ENCODE data around the gene DCST2. TPM values are rescaled to one million over a fixed set of nuclear protein-coding genes. Genes with fewer than 3 reads are reported as not detected.

The DCST2 gene
- total and polyA plus RNA-seq, 2 donors (not counting 3 experiments of a cell fraction or from before 2014, with no cell fraction given), result 0.29 to 0.51 TPM

- dilution Hi-C loops (cut with MboI; ENCODE audit: extremely low pct_ligation_motif_present, low sequenced_read_pairs), result no loop called here
- FAIRE-seq, result no peak
- POLR2A ChIA-PET, result no interaction called here
Measured at GRCh38 chr1:155034318-155035208, 982 bp upstream of the DCST2 start.

More at GRCh38 chr1:155034318-155035208, 982 bp upstream of the DCST2 start:
- Histone ChIP-seq H3K9ac (replicated peaks; ENCODE audit: extremely low read depth, insufficient read depth, low read length) (no peak overlapping the region), H3K4me3 (replicated peaks in 1 of 3; ENCODE audit: insufficient read depth in 1 of 3, low read depth in 1 of 3, low read length in 3 of 3) (no peak overlapping the region), H2AFZ (ENCODE audit: low read depth, low read length) (no peak overlapping the region), H3K27me3 (ENCODE audit: control insufficient read depth in 2 of 2, insufficient read depth in 2 of 2, low read length in 2 of 2) (peaks cover 0 to 5% of the 10 kb centered on the region in 2 experiments), H3K4me1 (ENCODE audit: control insufficient read depth, extremely low read depth, insufficient read depth, low read length) (peaks cover 4% of the 10 kb centered on the region), H3K79me2 (ENCODE audit: control insufficient read depth, insufficient read depth, low read length) (no peaks in the 10 kb centered on the region), H3K4me2 (ENCODE audit: insufficient read depth, low read length) (no peak overlapping the region), H3K9me3 (replicated peaks; ENCODE audit: control insufficient read depth, insufficient read depth, low read length) (no peaks in the 10 kb centered on the region), H3K27ac (ENCODE audit: insufficient read depth, low read depth, low read length) (no peak overlapping the region), H3K9me1 (replicated peaks; ENCODE audit: control insufficient read depth, extremely low read depth, insufficient read depth, low read length) (no peaks in the 10 kb centered on the region), H4K20me1 (replicated peaks; ENCODE audit: control insufficient read depth, extremely low read depth, insufficient read depth, low read length) (no peaks in the 10 kb centered on the region), H3K36me3 (ENCODE audit: control insufficient read depth in 2 of 2, extremely low read depth in 1 of 2, insufficient read depth in 2 of 2, low read length in 2 of 2) (no peaks in the 10 kb centered on the region)
- intact Hi-C loops (cut with micrococcal nuclease), result no loop called here
- BruUV-seq (replicated peaks), result no TSS peak
- DNase-seq (ENCODE audit: low read depth, low spot score), result no peak
- TF ChIP-seq POLR2AphosphoS5 (IDR thresholded peaks at IDR 0.05; ENCODE audit: insufficient read depth, low read depth, low read length) (no peak), MYC (IDR thresholded peaks at IDR 0.05; ENCODE audit: low read depth, low read length) (no peak), FOS (IDR thresholded peaks at IDR 0.05; ENCODE audit: borderline replicate concordance, insufficient read depth, low read length) (no peak), GATA2 (IDR thresholded peaks at IDR 0.05; ENCODE audit: insufficient read depth, insufficient read length, low read depth, low read length) (no peak), EZH2 (IDR thresholded peaks at IDR 0.05; ENCODE audit: borderline replicate concordance, low read depth, low read length, severe bottlenecking) (no peak), MAX (IDR thresholded peaks at IDR 0.05; ENCODE audit: insufficient read depth, insufficient read length) (no peak), CTCF (IDR thresholded peaks at IDR 0.05; ENCODE audit: extremely low read depth in 1 of 2, insufficient read depth in 1 of 2, low read depth in 1 of 2, low read length in 2 of 2) (no peak), POLR2A (IDR thresholded peaks at IDR 0.05; ENCODE audit: low read depth, low read length) (no peak), JUN (IDR thresholded peaks at IDR 0.05; ENCODE audit: borderline replicate concordance, insufficient read depth, insufficient read length, low read depth) (no peak)
- CTCF ChIA-PET, result interaction anchor here (1.1 to 3.1 kb wide), 3 partner anchors 10 to 50 kb away, joined by 3 to 12 read pairs (median 8); no protein-coding TSS in a partner anchor

All from endothelial cell of umbilical vein (primary cell).